Esophagus squamous epithelium (tissue), 5 donors: ENCODE results near the gene ANKRD60. TPM values are rescaled to one million over a fixed set of nuclear protein-coding genes. Genes with fewer than 3 reads are reported as not detected.
A peak's percentile ranks its signal among the peaks of the same experiment; 100 is the strongest.

ENCODE experiments used
- DNase-seq: peaks from one replicate; lab custom pipeline; 2025; lab: John Stamatoyannopoulos, UW
- H3K27ac ChIP-seq, 4 donors: fragments of 200-600 bp; sonication (generic); one replicate each; pipeline ENCODE4 v1.5.1; 2016 to 2019; ENCODE audit warnings: mild to moderate bottlenecking in 1 of 4
- H3K27me3 ChIP-seq, 4 donors: fragments of 200-600 bp; sonication (generic); 1 replicate in 3 of 4; 2 replicates in 1 of 4; pipeline versions ENCODE4 v1.5.1 to v1.6.0; 2017 to 2021; ENCODE audit warnings: antibody characterized with exemption in 1 of 4
- H3K36me3 ChIP-seq, 3 donors: fragments of 200-600 bp; sonication (generic); one replicate each; pipeline ENCODE4 v1.5.1; 2016 to 2019
- H3K4me1 ChIP-seq, 3 donors: fragments of 200-600 bp; sonication (generic); one replicate each; pipeline ENCODE4 v1.5.1; 2017 to 2019
- H3K4me3 ChIP-seq, 4 donors: fragments of 200-600 bp; sonication (generic); 1 replicate in 3 of 4; 2 replicates in 1 of 4; pipeline ENCODE4 v1.5.1; 2016 to 2019; ENCODE audit warnings: mild to moderate bottlenecking in 2 of 4, moderate library complexity in 1 of 4
- H3K9me3 ChIP-seq, 3 donors: fragments of 200-600 bp; sonication (generic); one replicate each; pipeline ENCODE4 v1.5.1; 2016 to 2019
- CTCF ChIP-seq, 6 experiments: fragments of 450-650 bp in 4 of 6; fragments of 200-600 bp in 2 of 6; sonication (generic) in 2 of 6; IDR thresholded peaks; one replicate each; pipeline ENCODE4 v1.5.1; 2016 to 2019; ENCODE audit warnings: antibody characterized with exemption in 6 of 6, mild to moderate bottlenecking in 4 of 6, moderate library complexity in 4 of 6
- POLR2A ChIP-seq, 4 donors: fragments of 450-650 bp; IDR thresholded peaks; one replicate each; pipeline ENCODE4 v1.6.1; 2017; ENCODE audit warnings: antibody characterized with exemption in 4 of 4, mild to moderate bottlenecking in 4 of 4, moderate library complexity in 3 of 4
- WGBS, 2 donors: methylation state at CpG; one replicate each; pipeline ENCODE4 v1.1.5; 2018; 5-methylcytosine and 5-hydroxymethylcytosine counted together
- intact Hi-C: fragments of 100-400 bp; cut with DNase I; formaldehyde crosslinking; loops from one replicate; pipeline ENCODE4 v1.15.0; 2022
- total RNA-seq, 4 donors: library from RNA; depleted of rRNA; stranded (reverse); fragments of >200 nt; gene quantifications; one replicate each; pipeline ENCODE4 v1.1.0, GENCODE V29; 2016
- donor health status: DM: yes; HTN: yes; CAD: no.

Gene ANKRD60
- total RNA-seq, 4 donors from 2014 or later, result not detected

DNA sequence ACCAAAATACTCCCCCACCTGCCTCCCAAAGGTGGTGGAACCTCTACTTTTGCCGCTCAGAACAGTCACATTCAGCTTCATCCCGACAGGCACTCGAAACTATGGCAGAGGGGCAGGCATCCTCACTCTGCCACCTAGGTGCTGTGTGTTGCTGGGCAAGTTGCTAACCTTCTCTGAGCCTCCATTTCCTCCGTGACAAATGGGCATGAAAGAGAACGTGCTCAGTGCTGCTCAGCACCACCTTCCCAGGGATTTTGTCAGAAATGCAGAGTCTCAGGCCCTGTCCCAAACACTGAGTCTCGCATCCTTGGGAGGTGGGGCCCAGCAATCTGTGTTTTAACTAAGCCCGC lies 18.1 kb downstream of the ANKRD60 start:
- H3K36me3 ChIP-seq, result no peaks in the 10 kb centered on the region
- no peak overlapping the region for H3K4me3 ChIP-seq
- H3K9me3 ChIP-seq, result no peaks in the 10 kb centered on the region
- H3K27me3 ChIP-seq, result peaks cover 0 to 50% (median 0%) of the 10 kb centered on the region in 4 donors
- H3K27ac ChIP-seq, result no peak overlapping the region
- DNase-seq, result no peak
- 79 to 85% methylated on average over 3 to 6 of the region's 7 CpGs for WGBS, 2 donors
- H3K4me1 ChIP-seq, result peaks cover 0 to 8% (median 0%) of the 10 kb centered on the region in 3 donors
- intact Hi-C loops, result no loop called here
- TF ChIP-seq CTCF (IDR thresholded peaks at IDR 0.05) (no peak), POLR2A (IDR thresholded peaks at IDR 0.05) (no peak)

GRCh38 chr20:58209652-58210397 lies 18.6 kb downstream of the ANKRD60 start:
- Histone ChIP-seq H3K36me3 (no peaks in the 10 kb centered on the region), H3K4me1 (peaks cover 0 to 8% (median 0%) of the 10 kb centered on the region in 3 donors), H3K9me3 (no peaks in the 10 kb centered on the region), H3K27ac (no peak overlapping the region), H3K27me3 (peaks cover 0 to 46% (median 0%) of the 10 kb centered on the region in 4 donors), H3K4me3 (no peak overlapping the region)
- intact Hi-C loops, result loop anchor here (2.0 to 10.0 kb wide), 2 partner anchors 613 to 685 kb away; partner anchors contain the start of gene CTCFL
- 0 to 9% methylated on average over 18 to 39 of the region's 46 CpGs for WGBS, 2 donors
- TF ChIP-seq POLR2A (IDR thresholded peaks at IDR 0.05), result no peak
- peak; percentile 99 to 100 (median 100) for TF ChIP-seq CTCF (IDR thresholded peaks at IDR 0.05)
- peak; percentile 25 for DNase-seq

DNA sequence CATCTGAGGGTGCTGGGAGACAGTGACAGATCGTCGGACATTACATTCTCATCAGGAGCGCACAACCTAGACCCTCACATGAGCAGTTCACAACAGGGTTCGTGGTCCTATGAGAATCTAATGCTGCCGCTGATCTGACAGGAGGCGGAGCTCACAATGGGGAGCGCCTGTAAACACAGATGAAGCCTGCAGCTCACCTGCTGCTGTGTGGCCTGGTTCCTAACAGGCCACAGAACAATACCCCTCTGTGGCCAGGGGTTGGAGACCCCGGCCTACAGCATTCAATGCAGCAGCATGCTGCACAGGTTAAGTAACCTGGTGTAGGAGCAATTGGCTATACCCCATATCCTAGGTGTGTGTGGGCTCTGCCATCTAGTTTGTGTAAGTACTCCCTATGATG lies 19.5 kb downstream of the ANKRD60 start:
- H3K27me3 ChIP-seq, result peaks cover 0 to 40% (median 0%) of the 10 kb centered on the region in 4 donors
- H3K36me3 ChIP-seq, result no peaks in the 10 kb centered on the region
- H3K9me3 ChIP-seq, result no peaks in the 10 kb centered on the region
- TF ChIP-seq CTCF (IDR thresholded peaks at IDR 0.05) (no peak), POLR2A (IDR thresholded peaks at IDR 0.05) (no peak)
- 72 to 82% methylated on average over 5 to 6 of the region's 8 CpGs for WGBS, 2 donors
- H3K4me1 ChIP-seq, result peaks cover 0 to 8% (median 0%) of the 10 kb centered on the region in 3 donors
- intact Hi-C loops, result loop anchor here (2.0 to 10.0 kb wide), 2 partner anchors 612 to 684 kb away; partner anchors contain the start of gene CTCFL
- H3K4me3 ChIP-seq, result no peak overlapping the region
- no peak for DNase-seq
- H3K27ac ChIP-seq, result no peak overlapping the region

GRCh38 chr20:58205850-58206249 lies 22.6 kb downstream of the ANKRD60 start:
- 73 to 81% methylated on average over 8 to 12 of the region's 31 CpGs for WGBS, 2 donors
- H3K36me3 ChIP-seq, result no peaks in the 10 kb centered on the region
- H3K4me1 ChIP-seq, result peaks cover 0 to 8% (median 0%) of the 10 kb centered on the region in 3 donors
- DNase-seq, result no peak
- peaks cover 0 to 18% (median 0%) of the 10 kb centered on the region in 4 donors for H3K27me3 ChIP-seq
- no peak overlapping the region for H3K27ac ChIP-seq
- H3K9me3 ChIP-seq, result no peaks in the 10 kb centered on the region
- intact Hi-C loops, result loop anchor here (10.0 kb wide), 1 partner anchor 681 kb away; the partner anchor contains the start of gene CTCFL
- TF ChIP-seq POLR2A (IDR thresholded peaks at IDR 0.05), result no peak
- no peak for TF ChIP-seq CTCF (IDR thresholded peaks at IDR 0.05)
- no peak overlapping the region for H3K4me3 ChIP-seq

- H3K9me3 ChIP-seq, result no peaks in the 10 kb centered on the region
- H3K4me3 ChIP-seq, result no peak overlapping the region
- intact Hi-C loops, result loop anchor here (10.0 kb wide), 1 partner anchor 677 kb away; the partner anchor contains the start of gene CTCFL
- DNase-seq, result no peak
- H3K36me3 ChIP-seq, result no peaks in the 10 kb centered on the region
- no peak overlapping the region for H3K27ac ChIP-seq
- TF ChIP-seq CTCF (IDR thresholded peaks at IDR 0.05), result no peak
- no peak for TF ChIP-seq POLR2A (IDR thresholded peaks at IDR 0.05)
- H3K4me1 ChIP-seq, result no peaks in the 10 kb centered on the region
- H3K27me3 ChIP-seq, result peaks cover 0 to 7% (median 0%) of the 10 kb centered on the region in 4 donors
These were observed 26.4 kb downstream of the ANKRD60 start for GRCh38 chr20:58202044-58202443.
